Measurements from ENCODE around the gene ANK3.

The ANK3 gene

DNA sequence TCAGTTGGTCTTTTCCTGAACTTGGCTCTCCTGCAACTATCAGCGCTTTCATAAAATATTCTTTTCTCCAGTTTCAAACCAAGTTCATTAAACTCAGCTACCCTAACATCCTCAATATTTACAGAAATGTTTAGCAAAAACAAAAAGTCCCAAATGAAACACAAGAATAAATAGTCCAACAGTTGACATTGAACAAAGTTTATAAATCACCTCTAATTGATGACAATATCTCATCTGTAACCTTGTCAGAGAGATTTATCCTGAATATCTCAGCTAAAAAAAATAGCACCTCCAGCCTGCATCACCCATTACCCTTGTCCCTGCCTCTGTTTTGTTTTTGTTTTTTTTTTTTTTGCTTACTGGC is 76.1 kb downstream of the ANK3 start:
- no peak overlapping the region for H3K4me3 ChIP-seq (ENCODE audit: low read depth, low read length)
- TF ChIP-seq, protein P1, sequence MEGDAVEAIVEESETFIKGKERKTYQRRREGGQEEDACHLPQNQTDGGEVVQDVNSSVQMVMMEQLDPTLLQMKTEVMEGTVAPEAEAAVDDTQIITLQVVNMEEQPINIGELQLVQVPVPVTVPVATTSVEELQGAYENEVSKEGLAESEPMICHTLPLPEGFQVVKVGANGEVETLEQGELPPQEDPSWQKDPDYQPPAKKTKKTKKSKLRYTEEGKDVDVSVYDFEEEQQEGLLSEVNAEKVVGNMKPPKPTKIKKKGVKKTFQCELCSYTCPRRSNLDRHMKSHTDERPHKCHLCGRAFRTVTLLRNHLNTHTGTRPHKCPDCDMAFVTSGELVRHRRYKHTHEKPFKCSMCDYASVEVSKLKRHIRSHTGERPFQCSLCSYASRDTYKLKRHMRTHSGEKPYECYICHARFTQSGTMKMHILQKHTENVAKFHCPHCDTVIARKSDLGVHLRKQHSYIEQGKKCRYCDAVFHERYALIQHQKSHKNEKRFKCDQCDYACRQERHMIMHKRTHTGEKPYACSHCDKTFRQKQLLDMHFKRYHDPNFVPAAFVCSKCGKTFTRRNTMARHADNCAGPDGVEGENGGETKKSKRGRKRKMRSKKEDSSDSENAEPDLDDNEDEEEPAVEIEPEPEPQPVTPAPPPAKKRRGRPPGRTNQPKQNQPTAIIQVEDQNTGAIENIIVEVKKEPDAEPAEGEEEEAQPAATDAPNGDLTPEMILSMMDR (IDR thresholded peaks at IDR 0.05; ENCODE audit: borderline replicate concordance, insufficient read depth, low read depth, low read length) = no peak

DNA sequence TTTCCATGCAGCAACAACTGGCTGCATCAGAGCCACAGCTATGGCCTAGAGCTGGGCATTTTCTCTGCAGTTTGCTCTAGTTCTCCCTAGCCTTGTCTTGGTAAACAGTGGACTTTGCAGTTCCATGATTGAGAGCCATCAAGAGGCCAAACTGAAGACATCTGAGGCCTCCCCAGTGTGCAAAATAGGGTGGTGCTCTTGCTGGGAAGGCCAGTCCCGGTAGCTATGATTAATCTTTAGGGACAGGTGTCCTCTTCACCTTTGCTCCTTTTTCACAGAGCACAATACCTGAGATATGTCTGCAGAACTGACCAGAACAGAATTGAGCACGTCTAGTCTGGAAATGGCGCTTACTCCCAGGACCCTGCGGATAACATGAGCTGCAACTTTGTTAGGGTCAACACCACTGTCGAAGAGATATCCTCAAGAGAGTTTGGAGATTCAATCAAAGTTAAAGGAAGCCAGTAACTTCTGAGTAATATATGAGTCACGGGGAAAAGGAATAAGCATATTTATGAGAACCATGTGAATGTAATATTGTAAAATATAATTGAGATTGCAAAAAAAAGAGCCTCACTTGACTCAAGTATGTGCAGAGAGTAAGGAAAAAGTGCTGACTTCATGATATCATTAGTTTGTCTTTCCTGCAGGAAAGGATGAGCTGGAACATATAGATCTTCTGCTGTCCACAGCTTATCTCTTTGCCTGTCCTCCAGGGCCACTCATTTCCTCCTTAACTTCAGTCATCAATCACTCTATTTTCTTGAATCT is 76.7 kb downstream of the ANK3 start:
- TF ChIP-seq, protein P1 (IDR thresholded peaks at IDR 0.05; ENCODE audit: borderline replicate concordance, insufficient read depth, low read depth, low read length) = no peak
- H3K4me3 ChIP-seq (ENCODE audit: low read depth, low read length) = no peak overlapping the region

DNA sequence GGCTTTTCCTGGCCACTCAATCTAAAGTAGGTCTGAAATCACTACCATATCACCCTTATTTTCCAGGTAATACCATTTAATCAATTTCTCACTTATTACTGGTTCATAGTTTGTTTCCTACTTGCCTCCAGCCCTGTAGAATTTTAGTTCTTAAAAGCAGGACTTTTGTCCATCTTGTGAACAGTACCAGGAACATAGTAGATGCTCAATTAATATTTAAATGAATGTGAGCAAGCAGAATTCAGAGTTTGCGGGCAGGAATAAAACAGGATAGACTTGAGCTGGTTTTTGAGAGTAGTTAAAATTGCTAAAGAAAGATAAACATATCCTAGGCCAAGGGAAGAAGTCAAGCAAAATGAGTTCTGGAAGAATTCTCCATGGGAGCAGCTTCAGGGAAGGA is 77.9 kb downstream of the ANK3 start:
- H3K4me3 ChIP-seq (ENCODE audit: low read depth, low read length) = no peak overlapping the region
- TF ChIP-seq, protein P1 (IDR thresholded peaks at IDR 0.05; ENCODE audit: borderline replicate concordance, insufficient read depth, low read depth, low read length) = no peak

DNA sequence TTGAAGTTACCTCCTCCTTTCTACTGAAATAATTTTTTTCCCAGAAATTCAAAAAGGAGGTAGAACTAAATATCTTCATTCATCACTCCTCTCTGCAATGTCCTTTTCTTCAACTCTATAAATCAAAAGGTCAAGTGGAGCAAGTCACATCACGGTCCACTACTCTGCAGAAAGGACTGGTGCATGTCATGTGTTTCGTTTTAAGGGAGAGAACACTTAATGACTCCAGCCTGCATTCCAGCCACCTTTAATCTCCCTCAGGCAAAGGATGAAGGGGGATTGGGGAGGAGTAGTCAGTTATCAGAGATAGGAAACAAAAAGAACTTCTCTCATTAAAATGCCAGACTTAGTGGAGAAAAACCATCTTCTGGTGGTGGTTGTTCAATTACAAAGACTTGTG is 78.9 kb downstream of the ANK3 start:
- TF ChIP-seq, protein P1 (IDR thresholded peaks at IDR 0.05; ENCODE audit: borderline replicate concordance, insufficient read depth, low read depth, low read length) = no peak
- no peak overlapping the region for H3K4me3 ChIP-seq (ENCODE audit: low read depth, low read length)

DNA sequence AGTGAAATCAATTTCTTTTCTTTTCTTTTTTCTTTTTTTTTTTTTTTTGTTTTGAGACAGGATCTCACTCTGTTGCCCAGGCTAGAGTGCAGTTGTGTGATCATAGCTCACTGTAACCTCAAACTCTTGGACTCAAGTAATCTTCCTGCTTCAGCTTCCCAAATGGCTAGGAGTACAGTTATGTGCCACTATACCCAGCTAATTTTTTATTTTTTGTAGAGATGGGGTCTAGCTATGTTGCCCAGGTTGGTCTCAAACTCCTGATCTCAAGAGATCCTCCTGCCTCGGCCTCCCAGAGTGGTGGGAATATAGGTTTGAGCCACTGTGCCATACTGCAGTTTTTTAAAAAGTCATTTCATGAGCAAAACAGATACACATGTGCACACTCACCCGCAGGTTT is 79.8 kb downstream of the ANK3 start:
- no peak overlapping the region for H3K4me3 ChIP-seq (ENCODE audit: low read depth, low read length)
- TF ChIP-seq, protein P1 (IDR thresholded peaks at IDR 0.05; ENCODE audit: borderline replicate concordance, insufficient read depth, low read depth, low read length) = no peak

DNA sequence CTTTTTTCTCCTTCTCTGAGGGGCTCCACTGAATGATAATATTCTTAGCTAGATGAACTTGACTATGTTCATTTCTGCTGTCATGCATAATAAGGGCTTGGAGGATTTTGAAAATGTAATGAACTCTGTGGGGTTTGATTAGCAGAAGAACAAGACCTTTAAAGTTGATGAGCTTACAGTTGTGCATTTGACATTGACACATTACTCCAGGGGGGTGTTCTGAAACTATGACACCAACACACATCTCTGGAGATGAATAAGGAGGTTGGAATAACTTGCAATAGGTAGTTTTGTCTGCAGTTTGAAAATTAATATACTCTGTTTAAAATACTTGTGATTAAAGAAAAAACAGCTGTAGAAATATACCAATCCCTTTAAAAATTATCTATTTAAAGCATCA is 80.3 kb downstream of the ANK3 start:
- TF ChIP-seq, protein P1 (IDR thresholded peaks at IDR 0.05; ENCODE audit: borderline replicate concordance, insufficient read depth, low read depth, low read length) = no peak

DNA sequence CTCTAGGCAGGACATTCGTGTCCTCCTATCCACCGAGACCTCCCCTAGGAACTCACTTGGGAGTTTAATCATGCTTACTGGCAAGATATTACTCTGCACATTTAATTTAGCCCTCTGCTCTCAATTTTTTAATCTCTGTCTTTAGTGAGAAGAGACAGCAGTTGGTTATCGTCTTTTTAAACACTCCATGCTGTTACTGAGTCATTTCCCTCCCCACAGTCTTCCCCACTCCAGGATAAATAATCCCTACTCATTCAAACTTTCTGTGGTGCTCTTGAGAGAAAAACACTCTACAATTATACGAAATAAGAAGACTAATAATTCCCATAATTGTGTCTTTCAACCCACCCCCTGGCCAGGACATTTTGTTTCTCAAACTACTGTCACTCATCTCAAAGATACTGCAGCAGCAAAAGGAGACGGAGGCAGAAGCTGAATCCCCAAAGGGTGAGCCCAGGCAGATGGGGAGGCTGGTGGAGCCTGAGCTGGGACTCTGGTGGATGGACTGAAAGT is 84.2 kb downstream of the ANK3 start:
- no peak overlapping the region for H3K4me3 ChIP-seq (ENCODE audit: low read depth, low read length)
- TF ChIP-seq, protein P1 (IDR thresholded peaks at IDR 0.05; ENCODE audit: borderline replicate concordance, insufficient read depth, low read depth, low read length) = no peak

More for the DNA sequence above, 80.3 kb downstream of the ANK3 start:
- no peak overlapping the region for H3K4me3 ChIP-seq (ENCODE audit: low read depth, low read length)

All from GM12875 (cell line).